Stimulated activated CD4-positive, alpha-beta T cell treated with anti-CD3 and anti-CD28 coated beads, TNF-alpha, amount 100 ng/mL, for 4 hours (primary cell): ENCODE measurements around the gene AKNAD1.

Experiments used
- DNase-seq, 3 experiments: peaks; one replicate each; pipeline ENCODE4 v3.0.0-alpha.2; 2020; ENCODE audit warnings: low read depth in 3 of 3

Gene AKNAD1

DNA sequence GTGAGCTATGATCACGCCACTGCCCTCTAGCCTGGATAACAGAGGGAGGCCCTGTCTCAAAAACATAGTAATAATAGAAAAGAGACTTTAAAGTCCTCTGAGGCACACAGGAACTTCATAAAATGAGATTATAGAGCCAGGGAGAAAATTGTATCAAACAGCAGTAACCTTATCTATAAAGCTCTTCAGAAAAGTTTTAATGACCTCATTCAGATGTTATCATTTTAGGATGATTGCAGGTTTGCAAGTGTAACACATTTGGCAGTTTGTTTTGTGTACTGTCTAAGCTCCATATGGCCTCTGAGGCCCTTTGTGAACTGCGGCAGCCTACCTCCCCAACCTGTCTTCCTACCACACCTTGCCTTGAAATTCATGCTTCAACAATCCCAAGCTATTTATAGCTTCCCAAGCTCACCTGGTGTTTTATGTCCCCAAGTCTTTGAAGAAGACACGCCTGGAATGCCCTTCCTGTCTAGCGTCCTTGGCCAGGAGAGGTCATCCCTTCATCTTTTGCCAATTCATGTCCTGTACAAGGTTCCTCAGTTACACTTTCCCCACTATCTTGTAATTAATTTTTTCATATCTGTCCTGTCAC is 8.5 kb upstream of the AKNAD1 start:
- DNase-seq, result no peak

DNA sequence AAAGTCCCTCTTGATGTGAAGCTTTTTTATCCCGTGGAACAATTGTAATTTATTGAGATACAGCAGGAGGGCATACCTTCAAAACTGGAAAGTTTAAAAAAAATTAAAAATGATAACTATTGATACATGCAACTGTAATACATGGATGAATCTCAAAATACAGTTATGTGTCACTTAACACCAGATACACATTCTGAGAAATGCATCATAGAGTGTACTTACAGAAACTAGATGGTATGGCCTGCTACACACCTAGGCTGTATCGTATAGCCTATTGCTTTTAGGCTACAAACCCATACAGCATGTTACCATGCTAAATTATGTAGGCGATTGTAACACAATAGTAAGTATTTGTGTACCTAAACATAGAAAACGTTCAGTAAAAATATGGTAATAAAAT is 7.1 kb upstream of the AKNAD1 start:
- DNase-seq, result no peak

DNA sequence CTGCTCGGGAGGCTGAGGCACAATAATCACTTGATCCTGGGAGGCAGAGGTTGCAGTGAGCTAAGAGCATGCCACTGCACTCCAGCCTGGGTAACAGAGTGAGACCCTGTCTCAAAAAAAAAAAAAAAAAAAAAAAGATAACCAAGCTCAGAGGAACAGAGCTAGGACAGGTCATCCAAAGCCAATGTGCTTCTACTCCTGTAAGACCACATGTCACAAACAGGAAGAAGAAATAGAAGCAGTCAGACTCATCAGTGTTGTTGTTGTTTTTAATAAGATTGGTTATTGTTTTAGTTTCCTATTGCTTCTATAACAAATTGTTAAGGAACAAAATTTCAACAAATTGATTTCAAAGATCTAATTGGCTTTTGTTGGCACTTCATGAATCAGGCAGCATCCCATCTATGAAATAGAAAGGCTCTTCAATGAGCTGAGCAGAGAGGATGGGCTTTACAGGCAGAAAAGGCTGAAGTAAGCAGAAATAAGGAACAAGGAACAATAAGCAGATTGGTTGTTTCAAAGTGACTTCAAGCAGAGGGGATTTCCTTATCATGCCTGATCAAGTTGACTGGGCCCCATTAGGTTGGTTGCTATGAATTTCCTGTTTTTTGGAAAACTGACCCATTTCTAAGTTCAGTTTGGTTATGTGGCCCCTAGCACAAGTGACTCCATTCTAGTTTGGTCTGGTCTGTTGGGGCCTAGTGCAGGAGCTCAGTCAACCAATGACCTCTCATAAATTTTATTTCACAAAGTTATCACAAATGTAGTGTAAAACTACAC is 6.0 kb upstream of the AKNAD1 start:
- DNase-seq, result no peak

- no peak for DNase-seq
These were observed 5.2 kb upstream of the AKNAD1 start for GRCh38 chr1:108862017-108862610.

- no peak for DNase-seq
These were observed 4.7 kb upstream of the AKNAD1 start for GRCh38 chr1:108861566-108861965.

- no peak for DNase-seq
These were observed 3.5 kb upstream of the AKNAD1 start for GRCh38 chr1:108860190-108860907.

DNA sequence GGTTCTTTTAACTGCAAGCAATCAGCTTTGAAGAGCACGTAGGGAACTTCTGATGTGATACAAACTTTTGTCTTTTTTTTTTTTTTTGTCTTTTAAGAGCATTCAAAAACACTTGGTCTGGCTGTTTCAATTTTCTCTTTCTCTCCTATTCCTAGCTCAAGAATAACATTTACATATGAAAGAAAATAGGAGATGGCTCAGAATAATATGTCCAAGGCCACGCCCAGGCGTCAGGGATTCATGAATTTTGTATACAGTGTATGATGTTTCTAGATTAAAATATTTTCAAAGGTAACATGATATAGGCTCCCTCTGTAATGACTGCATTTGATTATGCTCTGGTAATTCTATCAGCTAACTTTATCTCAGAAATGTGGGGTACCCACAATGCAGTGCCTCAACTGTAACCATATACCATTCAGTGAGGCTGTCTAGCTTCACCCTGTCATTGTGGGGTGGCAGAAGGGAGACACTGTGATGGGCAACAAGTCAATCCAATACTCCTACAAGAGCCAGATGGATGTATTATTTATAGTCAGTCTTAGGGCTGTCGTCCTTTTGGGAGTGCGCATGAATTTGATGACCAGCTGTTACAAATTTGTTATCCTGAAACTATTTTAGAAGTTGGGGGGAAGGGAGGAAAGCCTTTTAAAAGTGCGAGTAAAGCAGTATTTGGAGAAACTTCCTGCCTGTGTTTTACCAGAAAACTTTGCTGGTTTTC is 1.5 kb upstream of the AKNAD1 start:
- no peak for DNase-seq

- DNase-seq, result no peak
These were observed 2.5 kb downstream of the AKNAD1 start for GRCh38 chr1:108854221-108855019.

DNA sequence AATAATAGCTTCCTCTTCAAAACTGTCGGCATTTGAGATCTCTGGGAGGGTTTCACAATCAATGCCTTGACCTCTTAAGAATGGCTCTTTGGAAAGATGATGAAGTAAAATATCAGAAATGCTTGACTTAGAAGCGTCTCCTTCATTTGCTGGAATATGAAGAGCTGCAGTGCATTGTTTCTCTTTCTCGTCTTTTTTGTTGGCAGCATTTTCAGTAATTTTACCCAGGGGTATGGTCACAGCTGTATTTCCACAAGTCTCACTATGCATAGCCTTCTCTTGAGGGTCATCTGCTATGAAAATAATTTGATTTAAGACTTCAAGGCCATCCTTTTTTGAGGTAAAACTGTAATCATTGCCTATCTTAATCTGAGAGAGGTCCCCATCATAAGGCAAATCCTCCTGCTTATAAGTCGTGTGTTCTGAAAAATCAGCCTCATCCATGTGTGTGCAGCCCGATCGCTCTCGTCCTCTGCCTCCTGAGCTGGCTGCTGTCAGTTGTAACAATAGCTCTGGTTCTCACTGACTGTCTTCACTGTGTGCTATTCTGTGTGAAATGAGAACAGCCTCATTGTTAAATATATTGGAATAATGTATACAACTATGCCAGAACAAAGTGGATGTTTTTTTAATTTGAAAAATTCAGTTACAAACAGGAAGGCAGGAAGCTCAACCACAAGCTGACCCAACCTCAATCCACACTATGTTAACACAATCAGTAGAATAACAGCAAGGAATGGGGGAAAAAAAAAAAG is 4.5 kb downstream of the AKNAD1 start:
- no peak for DNase-seq

DNA sequence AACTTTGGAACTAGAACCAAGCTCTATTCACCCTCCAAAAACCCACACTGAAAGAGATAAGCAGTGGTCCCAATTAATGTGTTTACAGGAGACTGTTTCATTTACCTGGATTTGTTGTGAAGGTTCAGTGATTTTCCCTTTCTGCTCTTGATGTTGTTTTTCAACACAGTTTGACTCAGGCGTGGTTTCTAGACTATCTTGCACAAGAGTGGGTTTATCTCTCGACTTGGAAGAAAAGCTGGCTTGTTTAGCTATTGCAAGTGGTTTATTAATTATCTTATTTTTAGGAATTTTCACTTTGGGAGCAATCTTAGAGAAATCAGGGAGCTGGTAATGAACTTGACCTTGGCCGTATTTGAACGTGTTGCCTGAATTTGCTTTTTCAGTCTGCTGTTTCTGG is 5.3 kb downstream of the AKNAD1 start:
- no peak for DNase-seq

- DNase-seq, result no peak
These were observed 6.0 kb downstream of the AKNAD1 start for GRCh38 chr1:108850929-108851328.

DNA sequence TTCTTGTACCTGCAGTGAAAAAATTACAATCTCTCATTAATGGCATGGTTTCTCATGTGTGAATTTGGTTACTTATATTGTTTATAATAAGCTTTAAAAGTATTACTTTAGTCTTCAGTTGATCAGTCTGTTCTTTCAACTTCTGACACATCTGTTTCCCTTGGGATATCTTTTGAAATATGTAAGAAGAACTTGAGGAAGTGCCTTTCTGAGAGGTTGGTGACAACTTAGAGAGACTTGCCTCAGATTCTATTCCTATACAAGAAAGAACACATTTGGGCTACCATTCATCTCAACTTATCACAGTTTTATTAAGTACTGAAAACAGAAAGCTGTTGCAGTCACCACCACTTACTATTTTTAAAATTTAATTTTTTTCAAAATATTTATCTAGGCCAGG is 8.1 kb downstream of the AKNAD1 start:
- DNase-seq, result no peak

- no peak for DNase-seq
These were observed 9.4 kb downstream of the AKNAD1 start for GRCh38 chr1:108847494-108847893.

GRCh38 chr1:108845991-108846390 is 10.9 kb downstream of the AKNAD1 start:
- no peak for DNase-seq

- no peak for DNase-seq
These were observed 11.4 kb downstream of the AKNAD1 start for GRCh38 chr1:108845446-108845845.

DNA sequence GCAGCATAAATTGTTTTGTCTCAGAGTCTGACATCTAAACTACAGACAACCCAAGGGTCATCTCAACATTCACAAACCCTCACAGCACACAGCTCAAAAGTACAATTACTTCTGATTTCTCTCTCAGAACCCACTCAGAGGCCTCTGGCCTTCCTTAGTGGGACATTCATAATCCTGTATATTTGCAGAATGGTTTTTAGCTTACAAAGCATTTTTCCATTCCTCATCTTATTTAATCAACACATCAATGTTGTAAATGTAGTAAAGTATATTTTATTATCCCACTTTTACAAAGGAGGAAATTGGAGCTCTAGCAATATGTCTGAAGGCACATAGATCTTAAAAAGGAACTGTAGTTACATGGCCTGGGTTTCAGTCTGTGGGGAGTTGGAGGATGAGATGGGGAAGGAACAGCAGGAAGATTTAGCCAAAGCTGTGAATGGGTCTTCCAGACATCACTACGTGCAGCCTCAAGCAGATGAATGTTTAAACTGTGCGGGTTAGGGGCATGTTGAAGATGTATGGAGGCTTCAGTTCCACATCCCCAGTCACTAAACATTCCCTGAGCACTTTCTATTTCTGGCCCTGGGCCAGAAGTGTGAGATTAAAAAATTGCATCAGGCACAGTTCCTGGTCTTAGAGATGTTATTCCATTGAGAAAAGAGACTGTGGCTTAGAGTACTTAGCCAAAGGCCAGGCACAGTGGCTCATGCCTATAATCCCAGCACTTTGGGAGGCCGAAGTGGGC is 13.3 kb downstream of the AKNAD1 start:
- no peak for DNase-seq

DNA sequence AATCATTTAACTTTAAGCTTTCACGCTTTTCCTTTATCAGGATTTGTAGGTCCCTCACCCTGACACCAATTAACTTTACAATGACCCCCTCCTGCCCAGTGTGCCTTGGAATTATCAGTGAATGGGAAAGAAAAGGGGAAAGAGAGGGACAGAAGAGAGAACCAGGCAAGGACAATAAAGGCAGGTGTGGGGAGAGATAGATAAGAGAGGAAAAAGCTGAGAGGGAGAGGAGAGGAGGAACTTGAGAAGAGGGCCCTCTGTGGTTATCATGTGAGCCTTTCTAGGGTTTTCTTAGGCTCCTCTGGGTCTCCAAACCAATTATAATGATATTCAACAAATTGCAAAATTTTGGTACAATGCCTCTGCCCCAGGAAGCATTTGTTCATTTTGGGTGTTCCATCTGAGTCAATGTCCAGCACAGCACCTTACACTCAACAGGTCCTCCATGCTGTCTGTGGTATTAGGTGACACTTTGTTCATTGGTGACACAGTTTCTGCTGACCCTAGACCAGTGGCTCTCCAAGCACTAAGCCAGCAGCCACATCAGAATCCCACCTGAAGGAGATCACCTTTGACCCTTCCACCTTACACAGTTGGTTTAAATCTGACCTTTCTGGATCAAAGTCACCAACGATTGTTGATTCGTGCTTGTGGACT is 14.2 kb downstream of the AKNAD1 start:
- DNase-seq, result no peak

- DNase-seq, result no peak
These were observed 15.2 kb downstream of the AKNAD1 start for GRCh38 chr1:108841703-108842102.

DNA sequence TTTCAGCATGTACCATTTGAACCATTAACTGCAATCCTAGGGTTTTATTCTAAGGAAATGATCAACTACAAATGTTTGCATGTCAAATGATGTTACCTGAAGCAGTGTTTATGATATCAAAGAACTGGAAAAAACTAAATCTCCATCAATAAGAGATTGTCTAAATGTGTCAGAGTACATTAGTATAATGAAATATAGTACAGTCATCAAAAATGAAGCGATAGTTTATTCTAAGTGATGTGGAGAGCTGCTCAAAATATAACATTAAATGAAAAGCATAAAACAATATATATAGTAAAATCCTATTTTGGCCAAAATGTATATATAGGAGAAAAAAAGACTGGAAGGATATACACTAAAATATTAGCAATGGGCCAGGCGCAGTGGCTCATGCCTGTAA is 24.0 kb downstream of the AKNAD1 start:
- DNase-seq, result no peak
